ENCODE results near the gene ITGB1BP1. TPM values are rescaled to one million over a fixed set of nuclear protein-coding genes. Genes with fewer than 3 reads are reported as not detected.

ITGB1BP1 gene
- total RNA-seq, 4 donors from 2014 or later = 59.6 to 91.4 (median 66.1) TPM

DNA sequence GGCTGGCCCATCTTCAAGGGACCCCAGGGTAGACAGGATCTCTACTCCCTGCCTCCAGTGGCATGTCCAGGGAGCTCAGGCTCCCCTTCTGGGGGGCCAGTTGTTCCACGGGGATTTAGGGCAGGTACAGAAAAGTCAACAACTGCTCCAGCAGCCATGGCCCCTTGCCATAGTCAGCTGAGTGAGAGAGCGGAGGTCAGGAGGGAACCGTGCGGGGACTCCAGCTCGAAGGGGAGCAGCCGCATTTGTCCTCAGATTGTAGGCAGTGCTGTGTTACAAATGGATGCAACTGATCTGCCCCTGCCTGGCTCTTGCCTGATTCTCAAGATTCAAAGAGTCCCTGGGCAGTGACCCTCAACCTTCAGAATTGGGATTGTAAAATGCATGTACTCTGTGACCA is 49.9 kb downstream of the ITGB1BP1 start:
- Histone ChIP-seq H3K27me3 (no peaks in the 10 kb centered on the region), H3K4me1 (peaks cover 0 to 16% (median 6%) of the 10 kb centered on the region in 4 donors), H3K4me3 (no peak overlapping the region), H3K36me3 (peaks cover 10 to 97% (median 60%) of the 10 kb centered on the region in 4 donors), H3K9me3 (no peaks in the 10 kb centered on the region), H3K27ac (replicated peaks in 1 of 4) (no peak overlapping the region)
- DNase-seq (ENCODE audit: extremely low spot score) = no peak
- WGBS = 86% methylated on average over 1 of the region's 6 CpGs
- TF ChIP-seq, protein P1, sequence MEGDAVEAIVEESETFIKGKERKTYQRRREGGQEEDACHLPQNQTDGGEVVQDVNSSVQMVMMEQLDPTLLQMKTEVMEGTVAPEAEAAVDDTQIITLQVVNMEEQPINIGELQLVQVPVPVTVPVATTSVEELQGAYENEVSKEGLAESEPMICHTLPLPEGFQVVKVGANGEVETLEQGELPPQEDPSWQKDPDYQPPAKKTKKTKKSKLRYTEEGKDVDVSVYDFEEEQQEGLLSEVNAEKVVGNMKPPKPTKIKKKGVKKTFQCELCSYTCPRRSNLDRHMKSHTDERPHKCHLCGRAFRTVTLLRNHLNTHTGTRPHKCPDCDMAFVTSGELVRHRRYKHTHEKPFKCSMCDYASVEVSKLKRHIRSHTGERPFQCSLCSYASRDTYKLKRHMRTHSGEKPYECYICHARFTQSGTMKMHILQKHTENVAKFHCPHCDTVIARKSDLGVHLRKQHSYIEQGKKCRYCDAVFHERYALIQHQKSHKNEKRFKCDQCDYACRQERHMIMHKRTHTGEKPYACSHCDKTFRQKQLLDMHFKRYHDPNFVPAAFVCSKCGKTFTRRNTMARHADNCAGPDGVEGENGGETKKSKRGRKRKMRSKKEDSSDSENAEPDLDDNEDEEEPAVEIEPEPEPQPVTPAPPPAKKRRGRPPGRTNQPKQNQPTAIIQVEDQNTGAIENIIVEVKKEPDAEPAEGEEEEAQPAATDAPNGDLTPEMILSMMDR (IDR thresholded peaks at IDR 0.05) = no peak
- TF ChIP-seq EP300 (IDR thresholded peaks at IDR 0.05) = no peak
- no peak for TF ChIP-seq POLR2AphosphoS5 (IDR thresholded peaks at IDR 0.05)
- TF ChIP-seq POLR2A (IDR thresholded peaks at IDR 0.05; ENCODE audit: low read depth) = no peak
- intact Hi-C loops (cut with DNase I) = no loop called here

DNA sequence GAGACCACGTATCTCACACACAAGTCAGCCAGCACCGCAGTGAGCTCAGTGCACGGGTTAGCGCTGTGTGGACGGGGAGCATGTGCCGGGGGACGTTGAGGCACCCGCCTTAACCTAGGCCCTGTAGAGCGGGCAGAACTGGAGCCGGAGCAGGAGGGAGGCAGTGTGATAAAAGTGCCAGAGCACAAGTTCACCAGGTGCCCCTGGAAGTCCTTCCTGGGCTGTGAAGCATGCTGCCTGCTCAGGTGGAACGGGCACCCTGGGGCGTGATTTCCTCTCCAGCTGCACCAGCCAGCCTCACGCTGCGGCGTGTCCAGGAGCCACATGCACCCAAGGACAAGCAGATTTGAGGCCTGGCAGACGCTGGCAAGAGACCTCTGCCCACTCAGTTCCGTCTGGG is 50.3 kb downstream of the ITGB1BP1 start:
- WGBS = 94% methylated on average over 17 of the region's 17 CpGs
- Histone ChIP-seq H3K27ac (replicated peaks in 1 of 4) (no peak overlapping the region), H3K36me3 (peaks cover 9 to 99% (median 64%) of the 10 kb centered on the region in 4 donors), H3K27me3 (no peaks in the 10 kb centered on the region), H3K4me1 (peaks cover 0 to 12% (median 5%) of the 10 kb centered on the region in 4 donors), H3K9me3 (no peaks in the 10 kb centered on the region), H3K4me3 (no peak overlapping the region)
- TF ChIP-seq EP300 (IDR thresholded peaks at IDR 0.05) (no peak), POLR2A (IDR thresholded peaks at IDR 0.05; ENCODE audit: low read depth) (no peak), POLR2AphosphoS5 (IDR thresholded peaks at IDR 0.05) (no peak)
- TF ChIP-seq, protein P1 (IDR thresholded peaks at IDR 0.05) = no peak
- intact Hi-C loops (cut with DNase I) = no loop called here
- no peak for DNase-seq (ENCODE audit: extremely low spot score)

DNA sequence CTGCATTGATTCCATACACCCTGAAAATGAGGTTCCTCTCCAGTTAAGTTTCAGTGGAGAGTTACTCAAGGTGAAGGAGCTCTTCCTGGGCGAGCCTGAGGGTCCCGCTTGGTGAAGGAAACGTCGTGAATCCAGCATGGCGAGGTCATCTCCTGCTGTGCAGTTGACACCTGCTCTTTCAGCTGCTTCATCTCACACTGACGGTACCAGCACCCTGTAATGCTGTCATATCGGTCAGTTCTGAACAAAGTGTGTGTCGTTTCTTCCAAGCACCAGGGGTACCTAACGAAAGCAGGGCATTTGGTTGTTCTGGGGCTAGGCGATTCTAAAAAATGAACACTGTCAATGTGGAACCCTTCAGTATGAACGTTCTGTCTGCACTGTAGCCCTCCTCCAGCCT is 52.6 kb downstream of the ITGB1BP1 start:
- intact Hi-C loops (cut with DNase I) = no loop called here
- no peak overlapping the region for H3K4me3 ChIP-seq
- TF ChIP-seq POLR2A (IDR thresholded peaks at IDR 0.05; ENCODE audit: low read depth) = no peak
- TF ChIP-seq POLR2AphosphoS5 (IDR thresholded peaks at IDR 0.05) = no peak
- no peak for TF ChIP-seq EP300 (IDR thresholded peaks at IDR 0.05)
- TF ChIP-seq, protein P1 (IDR thresholded peaks at IDR 0.05) = no peak
- peaks cover 11 to 99% (median 75%) of the 10 kb centered on the region in 4 donors for H3K36me3 ChIP-seq
- no peaks in the 10 kb centered on the region for H3K9me3 ChIP-seq
- H3K27ac ChIP-seq (replicated peaks in 1 of 4) = no peak overlapping the region
- WGBS = 96% methylated on average over 11 of the region's 11 CpGs
- no peak for DNase-seq (ENCODE audit: extremely low spot score)
- no peaks in the 10 kb centered on the region for H3K4me1 ChIP-seq
- H3K27me3 ChIP-seq = no peaks in the 10 kb centered on the region

DNA sequence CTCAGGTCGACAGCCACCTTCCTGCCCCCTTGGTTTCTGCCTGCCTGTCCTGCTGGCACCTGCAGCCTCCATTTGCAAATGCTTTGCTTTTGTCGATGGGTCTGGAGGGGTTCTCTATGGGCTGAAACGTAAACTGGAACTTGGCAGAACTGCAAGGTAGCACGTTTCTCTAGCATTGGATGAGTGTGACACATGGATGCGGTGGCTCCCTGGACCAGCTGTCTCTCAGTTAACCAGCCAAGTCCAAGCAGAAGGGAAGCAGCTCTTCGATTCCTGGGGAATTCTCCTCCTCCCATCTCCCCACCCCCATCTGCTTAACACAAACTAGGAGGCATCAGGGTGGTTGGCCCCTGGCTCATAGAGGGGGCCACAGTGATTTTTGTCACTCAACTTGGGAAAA is 57.3 kb downstream of the ITGB1BP1 start:
- H3K27ac ChIP-seq (replicated peaks in 1 of 4) = no peak overlapping the region
- H3K9me3 ChIP-seq = no peaks in the 10 kb centered on the region
- WGBS = 92% methylated on average over 6 of the region's 6 CpGs
- no peak for DNase-seq (ENCODE audit: extremely low spot score)
- intact Hi-C loops (cut with DNase I) = no loop called here
- H3K36me3 ChIP-seq = peaks cover 11 to 89% (median 57%) of the 10 kb centered on the region in 4 donors
- no peak for TF ChIP-seq EP300 (IDR thresholded peaks at IDR 0.05)
- TF ChIP-seq POLR2A (IDR thresholded peaks at IDR 0.05; ENCODE audit: low read depth) = no peak
- TF ChIP-seq, protein P1 (IDR thresholded peaks at IDR 0.05) = no peak
- TF ChIP-seq POLR2AphosphoS5 (IDR thresholded peaks at IDR 0.05) = no peak
- peaks cover 0 to 6% (median 2%) of the 10 kb centered on the region in 4 donors for H3K4me1 ChIP-seq
- no peak overlapping the region for H3K4me3 ChIP-seq
- H3K27me3 ChIP-seq = no peaks in the 10 kb centered on the region

DNA sequence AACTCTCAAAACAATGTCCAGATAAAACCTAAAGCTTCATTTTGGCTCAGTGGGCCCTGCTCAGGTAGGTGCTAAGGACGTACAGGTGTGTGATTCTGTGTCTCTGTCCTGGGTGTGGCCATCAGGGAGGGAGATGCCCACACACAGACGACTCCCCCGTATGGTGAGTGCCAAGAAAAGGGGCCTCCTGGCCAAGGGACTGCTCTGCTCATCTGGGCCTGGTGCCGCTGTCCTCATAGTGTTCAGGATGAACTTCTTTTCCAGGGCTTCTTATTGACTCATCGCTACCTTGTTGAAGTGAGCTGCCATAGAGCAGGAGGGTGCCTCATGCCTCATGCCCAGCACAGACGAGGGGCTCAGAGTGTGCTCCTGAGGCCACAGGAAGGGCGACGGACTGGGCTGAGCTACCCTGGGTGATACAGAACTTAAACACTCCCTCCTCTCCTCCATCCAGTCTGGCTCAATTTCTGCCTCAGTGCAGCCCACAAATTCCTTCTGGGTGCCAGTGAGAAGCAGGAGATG is 57.8 kb downstream of the ITGB1BP1 start:
- H3K36me3 ChIP-seq = peaks cover 10 to 88% (median 57%) of the 10 kb centered on the region in 4 donors
- no peak for TF ChIP-seq EP300 (IDR thresholded peaks at IDR 0.05)
- TF ChIP-seq, protein P1 (IDR thresholded peaks at IDR 0.05) = no peak
- no peak for TF ChIP-seq POLR2A (IDR thresholded peaks at IDR 0.05; ENCODE audit: low read depth)
- TF ChIP-seq POLR2AphosphoS5 (IDR thresholded peaks at IDR 0.05) = no peak
- intact Hi-C loops (cut with DNase I) = no loop called here

More for the DNA sequence above, 57.8 kb downstream of the ITGB1BP1 start:
- Histone ChIP-seq H3K27ac (replicated peaks in 1 of 4) (no peak overlapping the region), H3K9me3 (no peaks in the 10 kb centered on the region), H3K27me3 (no peaks in the 10 kb centered on the region), H3K4me3 (no peak overlapping the region), H3K4me1 (peaks cover 0 to 6% (median 2%) of the 10 kb centered on the region in 4 donors)
- 97% methylated on average over 8 of the region's 8 CpGs for WGBS
- DNase-seq (ENCODE audit: extremely low spot score) = no peak
